GM18517 (cell line): ENCODE results near the gene FBXW7.

Experiments used
- ATAC-seq: cut with Tn5 transposase; IDR thresholded peaks from one replicate; pipeline ENCODE4 v1.9.1; 2021; ENCODE audit warnings: mild to moderate bottlenecking, moderate library complexity; ENCODE audit not compliant: unreplicated experiment

Gene FBXW7

DNA sequence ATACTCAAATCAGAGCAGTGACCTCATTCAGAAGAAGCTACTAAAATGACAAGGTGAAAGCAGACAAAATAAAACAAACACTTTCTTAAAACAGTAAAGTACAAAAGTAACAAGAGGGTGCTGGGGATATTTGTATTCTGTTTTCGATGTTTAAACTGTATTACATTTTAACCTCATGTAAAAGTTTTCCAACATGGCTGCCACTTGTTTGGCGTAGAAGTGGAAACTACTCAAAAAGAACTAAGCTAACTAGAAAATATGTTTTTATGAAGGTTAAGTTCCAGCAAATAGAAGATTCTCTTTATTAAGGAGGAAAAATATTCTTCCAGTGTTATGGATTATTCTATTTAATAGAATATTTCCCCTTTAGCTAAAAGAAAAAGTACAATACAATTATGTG lies 155.0 kb downstream of the FBXW7 start:
- no peak for ATAC-seq

DNA sequence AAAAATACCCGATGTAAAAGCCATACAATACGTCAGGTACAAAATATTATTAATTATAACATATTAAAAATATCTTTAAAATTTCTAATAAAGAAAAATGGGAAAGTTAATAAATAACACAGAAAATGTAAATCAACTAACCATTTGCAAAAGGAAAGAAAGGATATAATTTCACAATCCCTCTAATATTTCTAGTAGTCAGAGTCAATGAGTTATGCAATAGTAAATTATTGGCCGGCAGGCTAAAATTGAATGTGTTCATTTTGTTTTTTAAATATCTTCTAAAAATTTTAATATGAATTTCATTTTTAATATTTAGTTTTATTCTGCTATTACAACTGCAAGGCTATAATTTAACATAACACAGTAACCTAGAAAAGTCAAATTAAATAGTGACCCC lies 155.7 kb downstream of the FBXW7 start:
- ATAC-seq: no peak

DNA sequence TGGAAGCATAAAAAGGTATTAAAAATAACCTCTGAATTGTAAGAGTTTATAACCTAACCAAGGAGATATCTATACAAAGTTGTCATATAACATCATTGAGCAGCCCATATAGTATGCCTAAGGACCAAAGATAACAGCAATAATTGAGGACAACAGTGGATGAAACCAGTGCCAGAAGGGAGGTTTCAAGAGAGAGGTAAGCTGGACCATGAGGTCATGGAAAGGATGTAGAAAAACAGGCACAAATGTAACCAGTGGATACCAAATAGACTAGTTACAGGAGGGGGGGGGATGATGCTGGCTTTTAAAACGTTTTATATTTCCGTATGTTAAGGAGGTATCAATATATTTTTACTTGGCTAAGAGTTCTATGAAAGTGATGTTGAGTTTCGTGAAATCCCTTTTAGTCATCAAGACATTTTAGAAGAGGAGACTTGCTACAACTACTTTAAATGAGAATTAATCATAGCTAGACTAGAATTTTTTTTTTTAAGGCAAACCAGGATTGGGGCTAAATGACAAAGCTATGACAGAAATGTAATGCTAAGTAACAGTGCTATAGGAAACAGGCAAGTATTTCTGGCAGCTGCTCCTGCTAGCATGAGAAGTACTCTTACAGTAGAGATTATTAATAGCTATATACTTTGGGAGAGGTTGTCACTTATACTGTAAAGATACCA lies 161.1 kb downstream of the FBXW7 start:
- ATAC-seq: no peak

DNA sequence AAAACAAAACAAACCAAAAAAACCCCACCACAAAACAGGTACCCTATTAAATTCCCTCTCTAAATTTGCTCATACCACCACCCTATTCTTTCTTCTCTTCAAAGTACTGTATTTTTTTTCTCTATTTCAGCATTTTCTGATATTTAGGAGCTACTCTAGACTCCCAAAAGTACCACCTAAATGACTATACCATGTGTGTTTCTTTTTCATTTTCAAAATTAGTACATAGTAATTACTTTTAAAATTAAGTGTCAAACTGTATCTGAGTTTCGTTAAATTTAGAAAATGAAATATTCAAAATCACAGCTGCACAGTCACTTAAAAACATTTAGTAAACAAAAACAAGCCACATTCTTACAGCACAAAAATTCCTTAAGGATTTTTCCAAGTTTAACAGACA lies 161.7 kb downstream of the FBXW7 start:
- no peak for ATAC-seq

DNA sequence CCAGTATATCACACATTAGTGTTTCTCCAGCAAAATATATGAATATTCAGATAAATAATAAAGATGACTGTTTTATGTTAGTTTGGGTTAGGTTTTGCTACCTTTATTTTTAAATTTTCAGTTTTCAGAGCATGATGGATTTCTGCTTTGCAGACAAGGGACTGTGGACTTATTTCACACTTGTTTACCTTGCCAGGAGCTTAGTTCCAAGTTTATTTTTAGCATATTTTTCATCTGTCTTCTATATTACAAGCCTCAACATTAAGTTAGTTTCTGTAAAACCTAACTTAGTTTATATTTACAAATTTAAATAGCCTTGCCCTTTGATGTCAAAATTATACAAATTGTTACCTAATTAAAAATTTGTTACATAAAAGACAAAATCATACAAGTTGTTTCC lies 163.4 kb downstream of the FBXW7 start:
- ATAC-seq: no peak

DNA sequence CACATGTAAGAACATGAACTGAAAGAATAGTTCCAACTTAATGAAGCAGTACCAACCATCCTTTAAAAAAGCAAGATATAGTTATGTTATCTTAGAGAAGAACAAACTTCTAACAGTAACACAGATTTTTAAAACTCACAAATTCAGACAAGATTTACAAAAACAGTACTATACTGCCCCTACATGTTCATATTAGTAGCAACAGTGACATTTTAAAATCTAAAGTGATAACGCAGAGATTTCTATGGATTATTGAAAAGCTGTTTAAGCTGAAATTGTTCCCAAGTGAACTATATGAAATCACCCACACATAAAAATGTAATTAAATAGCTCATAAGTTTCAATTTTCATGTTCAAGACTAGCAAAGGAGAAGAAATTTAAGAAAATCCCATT lies 166.0 kb downstream of the FBXW7 start:
- no peak for ATAC-seq

DNA sequence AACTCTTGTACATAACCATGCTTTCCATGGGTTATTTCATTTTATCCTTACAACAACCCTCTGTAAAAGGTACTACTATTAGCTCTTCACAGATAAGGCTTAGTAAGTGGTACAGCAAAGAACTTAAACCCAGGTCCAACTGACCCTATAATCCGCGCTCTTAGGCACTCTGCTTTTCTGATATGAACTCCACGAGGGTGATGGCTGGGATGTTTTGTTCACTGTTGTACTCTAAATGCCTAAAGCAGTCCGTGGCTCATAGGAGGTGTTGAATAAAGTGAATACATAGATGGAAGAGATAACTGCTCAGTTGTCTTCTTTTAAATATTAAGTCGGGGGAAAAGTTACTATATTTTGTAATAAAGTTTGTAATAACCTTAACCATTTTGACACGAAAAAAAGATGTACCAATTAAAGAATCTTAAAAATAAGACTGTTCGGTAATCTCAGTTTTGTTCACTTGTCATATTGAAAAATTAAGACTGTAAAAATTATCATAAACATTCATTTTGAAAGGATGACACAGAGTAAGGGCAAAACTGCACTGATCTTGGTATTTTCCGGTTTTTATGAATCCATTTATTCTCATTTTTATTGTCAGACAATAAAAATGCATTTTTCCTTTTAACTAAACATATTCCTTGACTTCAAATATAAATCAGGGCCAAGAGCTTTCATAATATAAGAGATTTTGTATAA lies 166.5 kb downstream of the FBXW7 start:
- no peak for ATAC-seq

DNA sequence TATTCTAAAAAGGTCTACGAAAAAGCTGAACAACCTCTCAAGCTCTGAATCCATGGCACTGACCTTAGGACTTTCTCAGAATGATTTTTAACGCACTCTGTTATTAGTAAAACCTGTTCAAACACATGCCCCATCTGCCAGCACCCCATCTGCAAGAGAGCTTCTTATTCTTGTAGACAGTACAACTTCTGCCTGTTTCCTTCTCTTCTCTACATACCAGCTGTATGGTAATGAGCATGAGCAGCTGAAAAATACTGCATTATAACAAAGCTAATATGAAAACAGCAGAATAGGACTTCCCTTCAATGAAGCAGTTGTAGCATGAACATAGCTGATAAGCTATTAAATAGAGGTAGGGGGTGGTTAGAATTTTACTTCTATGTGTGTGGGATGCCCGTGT lies 167.9 kb downstream of the FBXW7 start:
- ATAC-seq: no peak

DNA sequence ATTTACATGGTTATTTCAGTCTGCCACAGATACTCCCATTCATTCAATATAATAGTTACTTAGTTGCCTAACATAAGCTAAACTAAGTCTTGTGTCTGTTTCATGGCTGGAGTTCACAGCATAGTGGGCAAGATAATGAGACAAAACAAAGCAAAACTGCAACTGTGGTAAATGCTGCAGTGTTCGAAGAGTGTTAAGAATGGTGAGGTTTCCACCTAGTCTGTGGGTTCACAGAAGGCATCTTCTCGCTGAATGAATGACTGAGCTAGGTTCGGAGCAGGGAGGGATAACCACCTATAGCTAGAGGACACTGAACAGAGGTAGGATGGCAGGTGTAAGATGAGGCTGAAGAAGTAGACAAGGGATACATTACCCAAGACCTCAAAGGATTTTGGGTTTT lies 171.0 kb downstream of the FBXW7 start:
- ATAC-seq: no peak

DNA sequence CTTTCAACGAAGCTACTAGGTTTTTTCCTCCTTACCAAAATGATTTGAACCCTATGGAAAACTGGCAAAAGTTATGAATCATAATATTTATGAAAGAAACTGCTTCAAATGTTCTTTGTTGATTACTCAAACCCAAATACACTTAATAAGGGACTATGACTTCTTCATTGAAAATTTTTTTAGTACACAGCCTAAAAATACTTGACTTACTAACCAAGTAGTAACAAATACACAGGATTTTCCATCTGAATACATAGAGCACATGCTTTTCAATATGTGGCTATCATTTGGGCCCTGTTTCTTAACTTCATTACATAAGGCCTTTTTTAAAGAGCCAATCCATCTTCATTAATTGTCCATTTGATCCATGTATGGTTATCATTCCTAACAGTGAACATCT lies 171.5 kb downstream of the FBXW7 start:
- ATAC-seq: no peak

DNA sequence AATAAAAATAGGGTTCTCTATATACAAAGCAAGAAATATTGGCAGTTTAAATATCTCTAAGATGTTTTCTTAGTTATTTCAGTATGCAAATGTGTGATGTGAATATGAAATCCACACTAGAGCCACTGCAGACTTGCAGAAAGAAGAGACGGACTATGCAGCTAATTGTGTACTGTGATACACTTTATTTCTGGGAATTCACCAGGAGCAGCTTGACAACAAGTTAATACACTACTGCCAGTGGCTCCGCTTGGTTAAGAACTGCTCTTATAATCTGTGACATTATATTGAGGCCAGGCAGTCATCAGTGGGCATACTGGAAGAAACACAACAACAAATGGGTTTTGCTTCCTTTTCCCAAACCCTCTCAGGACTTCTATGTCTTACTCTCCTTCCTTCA lies 172.0 kb downstream of the FBXW7 start:
- no peak for ATAC-seq

DNA sequence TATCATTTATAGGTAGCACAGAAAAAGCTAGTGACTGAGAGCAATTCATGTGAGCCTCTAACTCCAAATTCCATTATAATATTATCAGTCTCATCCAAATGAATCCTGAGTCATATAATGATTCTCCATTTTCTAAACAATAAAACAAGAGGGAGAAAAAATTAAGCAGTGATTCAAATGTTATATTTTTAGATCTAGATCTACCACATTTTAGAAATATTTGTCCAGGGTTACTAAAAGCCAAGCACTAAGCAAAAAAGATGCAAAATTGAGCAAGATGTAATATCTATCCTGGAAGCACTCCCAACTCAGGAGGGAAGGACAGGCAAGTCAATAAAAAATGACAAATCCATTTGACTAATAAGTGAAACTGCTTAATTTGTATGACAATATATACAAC lies 172.8 kb downstream of the FBXW7 start:
- no peak for ATAC-seq

DNA sequence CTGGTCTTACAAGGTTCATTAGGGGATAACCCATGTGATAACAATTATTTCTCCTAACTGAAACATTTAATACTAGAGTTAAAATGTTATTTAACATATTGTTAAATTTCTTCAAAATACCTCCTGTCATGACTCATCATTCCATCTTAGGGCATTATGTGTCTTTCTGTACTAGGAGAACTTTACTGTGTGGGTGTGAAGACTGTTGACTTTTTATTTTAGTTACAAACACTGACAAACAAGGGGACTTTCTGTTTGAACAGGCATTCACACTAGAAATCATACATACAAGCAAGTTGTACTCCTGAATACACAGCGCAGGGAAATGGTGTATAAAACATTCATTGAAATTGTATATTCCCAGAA lies 175.9 kb downstream of the FBXW7 start:
- ATAC-seq: peak; percentile 50

DNA sequence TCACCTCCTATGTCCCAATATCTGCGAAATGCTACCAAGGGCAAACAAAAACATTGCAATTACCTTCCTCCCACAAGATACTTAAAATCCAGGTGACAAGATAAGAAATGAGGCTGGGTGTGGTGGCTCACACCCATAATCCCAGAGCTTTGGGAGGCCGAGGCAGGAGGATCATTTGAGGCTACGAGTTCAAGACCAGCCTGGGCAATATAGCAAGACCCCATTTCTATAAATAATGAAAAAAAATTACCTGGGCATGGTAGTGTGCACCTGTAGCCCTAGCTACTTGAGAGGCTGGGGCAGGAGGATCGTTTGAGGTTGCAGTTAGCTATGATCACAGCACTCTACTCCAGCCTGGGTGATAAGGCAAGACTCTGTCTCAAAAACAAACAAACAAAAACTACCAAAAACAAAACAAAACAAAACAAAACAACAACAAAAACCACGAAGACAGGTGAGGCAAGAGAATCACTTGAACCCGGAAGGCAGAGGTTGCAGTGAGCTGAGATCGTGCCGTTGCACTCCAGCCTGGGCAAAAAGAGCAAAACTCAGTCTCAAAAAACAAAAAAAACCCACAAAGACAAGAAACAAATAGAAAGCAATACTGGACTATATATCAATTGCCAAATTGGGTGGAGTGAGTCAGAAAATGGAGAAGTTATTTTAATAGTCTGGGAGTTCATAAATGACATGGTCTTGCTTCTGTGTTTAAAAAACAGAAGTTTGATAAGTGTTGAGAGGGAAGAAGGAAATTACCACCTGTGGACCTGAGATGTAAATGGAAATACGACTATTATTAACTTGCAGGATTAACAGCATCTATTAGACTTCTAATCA lies 176.5 kb downstream of the FBXW7 start:
- peak; percentile 67 for ATAC-seq

DNA sequence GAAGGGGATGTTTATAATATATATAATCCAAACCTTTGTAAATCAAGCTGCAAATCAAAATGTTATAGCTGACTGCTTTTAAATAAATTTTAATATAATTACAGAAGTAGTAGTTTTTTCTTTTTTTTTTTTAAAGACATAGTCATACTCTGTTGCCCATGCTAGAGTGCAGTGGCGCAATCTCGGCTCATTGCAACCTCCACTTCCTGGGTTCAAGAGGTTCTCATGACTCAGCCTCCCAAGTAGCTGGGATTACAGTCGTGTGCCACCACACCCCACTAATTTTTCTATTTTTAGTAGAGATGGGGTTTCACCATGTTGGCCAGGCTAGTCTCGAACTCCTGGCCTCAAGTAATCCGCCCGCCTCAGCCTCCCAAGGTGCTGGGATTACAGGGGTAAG lies 178.7 kb downstream of the FBXW7 start:
- ATAC-seq: no peak

DNA sequence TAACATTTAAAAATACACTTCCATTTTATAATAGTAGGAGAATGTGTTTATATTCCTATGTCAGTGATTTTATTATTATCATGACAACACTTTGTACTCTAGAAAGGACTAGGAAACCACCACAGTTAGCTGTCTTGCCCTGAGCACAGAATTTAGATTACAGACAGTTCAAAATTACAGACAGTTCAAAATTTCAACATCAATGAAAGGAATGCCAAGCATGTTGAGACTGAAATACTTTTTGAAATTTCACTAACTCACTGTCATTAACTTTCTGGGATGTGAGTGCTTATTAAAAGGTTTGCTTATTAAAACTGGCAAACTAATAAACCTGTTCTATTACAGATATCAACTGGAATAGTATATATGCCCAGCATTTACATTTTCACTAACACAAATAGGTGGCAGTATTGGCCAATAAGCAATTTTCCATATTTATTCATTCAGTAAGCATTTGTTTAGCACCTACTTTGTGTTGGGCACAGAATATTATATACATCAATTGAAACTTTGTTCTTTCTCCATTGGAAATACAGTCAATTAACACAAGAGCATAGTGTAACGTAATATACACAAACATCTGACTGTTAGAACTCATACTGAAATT lies 179.4 kb downstream of the FBXW7 start:
- no peak for ATAC-seq

DNA sequence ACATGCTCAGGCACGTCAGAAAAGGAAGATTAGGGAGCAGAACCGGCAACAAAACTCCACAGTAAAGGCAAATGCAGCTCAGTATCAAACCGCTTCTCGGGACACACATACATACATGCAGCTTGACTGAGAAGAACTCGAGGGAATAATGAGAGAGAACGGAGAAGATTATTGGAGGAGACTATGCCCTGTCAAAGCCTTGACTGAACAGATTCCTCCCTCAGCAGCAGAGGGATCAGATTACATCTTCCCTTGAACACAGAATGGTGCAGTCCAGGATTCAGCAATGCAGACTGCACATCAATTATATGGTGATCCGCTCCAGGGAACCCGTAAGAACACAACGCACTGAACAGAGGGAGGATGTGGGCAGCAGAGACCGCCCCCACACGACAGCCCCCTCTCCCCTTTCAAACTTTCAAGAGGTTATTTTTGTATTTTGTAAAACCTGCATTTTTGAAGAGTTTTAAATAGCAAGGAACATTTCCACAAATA lies 183.2 kb downstream of the FBXW7 start:
- peak; percentile 76 for ATAC-seq

DNA sequence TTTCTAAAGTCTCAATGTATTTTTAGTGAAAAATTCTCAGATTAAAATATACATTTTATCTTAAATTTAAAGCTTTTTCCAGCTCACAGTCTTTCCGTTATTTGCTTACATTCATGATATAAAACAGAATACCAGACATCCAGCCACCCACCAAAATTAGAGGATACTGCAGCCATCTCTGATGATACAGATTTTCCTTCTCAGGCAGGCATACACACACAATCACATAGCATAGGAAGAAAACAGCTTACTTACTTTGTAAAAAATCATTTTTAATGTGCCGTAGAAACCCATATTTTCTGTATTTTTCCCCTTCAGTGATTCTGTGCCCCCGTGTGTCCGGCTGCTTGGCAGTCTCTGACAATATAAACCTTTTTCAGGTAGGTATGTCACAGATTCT lies 183.7 kb downstream of the FBXW7 start:
- peak; percentile 6 for ATAC-seq

DNA sequence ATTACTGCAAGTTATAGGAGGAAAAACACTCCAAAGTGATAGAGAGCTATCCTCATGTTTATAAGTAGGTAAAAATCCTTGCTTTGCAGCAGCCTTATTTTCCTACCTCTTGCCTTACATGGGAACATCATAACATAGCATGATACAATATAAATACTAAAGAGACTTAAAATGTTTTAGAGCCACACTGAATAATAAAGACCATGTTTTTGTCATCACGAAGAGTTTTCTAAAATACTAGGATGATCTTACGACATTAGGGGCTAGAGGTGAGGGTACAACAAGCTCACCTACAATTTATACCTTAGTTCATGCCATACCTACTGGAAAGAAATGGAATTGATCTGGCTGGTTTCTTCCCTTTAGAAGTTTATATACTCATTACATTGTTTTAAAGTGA lies 184.8 kb downstream of the FBXW7 start:
- ATAC-seq: no peak

DNA sequence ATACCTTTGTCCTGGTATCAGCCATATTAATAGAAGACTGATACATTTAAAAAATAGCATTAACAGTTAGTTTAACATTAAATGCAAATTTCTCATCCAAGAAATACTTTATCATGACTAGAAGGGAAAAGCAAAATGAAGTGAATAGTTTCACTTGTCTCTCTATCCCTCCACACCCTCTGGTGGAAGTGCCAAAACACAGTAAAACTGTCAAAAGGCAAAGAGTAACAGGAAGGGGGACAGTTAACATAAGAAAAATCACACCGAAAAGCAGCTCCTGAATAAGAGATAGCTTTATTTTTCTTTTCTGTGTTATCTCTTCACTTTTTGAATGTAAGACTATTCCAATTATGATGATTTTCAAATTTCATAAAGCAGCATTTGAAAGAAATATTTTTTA lies 187.2 kb downstream of the FBXW7 start:
- no peak for ATAC-seq

DNA sequence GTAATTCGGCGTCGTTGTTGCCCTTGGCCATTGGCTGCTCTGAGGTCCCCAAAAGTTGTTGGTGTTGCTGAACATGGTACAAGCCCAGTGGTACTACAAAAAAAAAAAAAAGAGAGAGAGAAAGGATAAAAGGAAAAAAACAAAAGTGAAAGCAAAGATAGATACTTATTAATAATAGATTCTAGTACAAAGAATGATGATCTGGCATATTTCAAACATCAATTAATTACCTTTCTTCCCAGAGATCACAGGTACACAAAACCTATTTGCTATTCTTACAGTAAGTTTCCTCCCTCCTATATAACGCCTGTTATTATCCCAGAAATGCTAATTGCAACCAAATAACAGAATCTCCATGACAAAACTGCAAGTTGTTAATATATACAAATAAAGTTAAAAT lies 188.9 kb downstream of the FBXW7 start:
- ATAC-seq: no peak
